HFFc6 (cell line): ENCODE data around the gene KIF3C. TPM values are rescaled to one million over a fixed set of nuclear protein-coding genes. Genes with fewer than 3 reads are reported as not detected.

Experiments used
- DNase-seq: peaks from one replicate; pipeline ENCODE4 v3.0.0-alpha.2; 2018
- H3K27ac Mint-ChIP-seq: 2 replicates; pipeline ENCODE4 v1.8.0; 2020; ENCODE audit warnings: mild to moderate bottlenecking, mixed read lengths
- H3K27me3 Mint-ChIP-seq: 2 replicates; pipeline ENCODE4 v1.8.0; 2021; ENCODE audit warnings: mild to moderate bottlenecking, moderate library complexity, mixed read lengths; ENCODE audit not compliant: insufficient read depth
- H3K36me3 Mint-ChIP-seq: 2 replicates; pipeline ENCODE4 v1.8.0; 2021; ENCODE audit warnings: low read depth, mixed read lengths
- H3K4me1 Mint-ChIP-seq: 2 replicates; pipeline ENCODE4 v1.8.0; 2020; ENCODE audit warnings: low read depth, mixed read lengths
- H3K4me3 Mint-ChIP-seq: 2 replicates; pipeline ENCODE4 v1.8.0; 2020; ENCODE audit warnings: mild to moderate bottlenecking, moderate library complexity, mixed read lengths
- H3K9me3 Mint-ChIP-seq: 2 replicates; pipeline ENCODE4 v1.8.0; 2020; ENCODE audit warnings: mild to moderate bottlenecking, mixed read lengths
- CTCF ChIP-seq: fragments of 200-600 bp; sonication (generic); IDR thresholded peaks from 2 replicates; pipeline ENCODE4 v1.5.0; 2021; ENCODE audit warnings: antibody characterized with exemption, mild to moderate bottlenecking
- total RNA-seq, 6 experiments: library from RNA; stranded (reverse); fragmentation: NEBNext Ultra II Directional; extraction: Animal tissue kit (Norgen Biotek cat#: 25700); gene quantifications; 2 replicates in 1 of 6; 3 replicates in 5 of 6; pipeline ENCODE4 v1.2.3, GENCODE V29; 2021

KIF3C gene
- total RNA-seq, 6 experiments from 2014 or later: 18.0 to 21.1 (median 19.7) TPM

DNA sequence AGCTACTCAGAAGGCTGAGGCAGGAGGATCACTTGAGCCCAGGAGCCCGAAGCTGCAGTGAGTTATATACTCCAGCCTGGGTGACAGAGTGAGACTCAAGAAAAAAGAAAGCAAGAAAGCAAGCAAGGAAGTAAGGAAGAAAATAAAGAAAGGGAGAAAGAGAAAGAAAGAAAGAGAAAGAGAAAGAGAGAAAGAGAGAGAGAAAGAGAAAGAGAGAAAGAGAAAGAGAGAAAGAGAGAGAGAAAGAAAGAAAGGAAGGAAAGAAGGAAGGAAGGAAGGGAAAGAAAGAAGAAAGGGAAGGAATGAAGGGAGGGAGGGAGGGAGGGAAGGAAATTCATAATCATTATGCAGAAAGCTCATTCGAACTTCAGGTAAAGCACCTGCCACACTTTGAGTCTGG lies 33.9 kb downstream of the KIF3C start:
- TF ChIP-seq CTCF: no peak
- H3K27ac Mint-ChIP-seq: no peak overlapping the region
- no peaks in the 10 kb centered on the region; the same call in 1 of the 2 replicates for H3K27me3 Mint-ChIP-seq
- H3K36me3 Mint-ChIP-seq: no peaks in the 10 kb centered on the region
- H3K4me3 Mint-ChIP-seq: no peak overlapping the region
- no peaks in the 10 kb centered on the region for H3K9me3 Mint-ChIP-seq
- DNase-seq: no peak
- H3K4me1 Mint-ChIP-seq: no peaks in the 10 kb centered on the region

DNA sequence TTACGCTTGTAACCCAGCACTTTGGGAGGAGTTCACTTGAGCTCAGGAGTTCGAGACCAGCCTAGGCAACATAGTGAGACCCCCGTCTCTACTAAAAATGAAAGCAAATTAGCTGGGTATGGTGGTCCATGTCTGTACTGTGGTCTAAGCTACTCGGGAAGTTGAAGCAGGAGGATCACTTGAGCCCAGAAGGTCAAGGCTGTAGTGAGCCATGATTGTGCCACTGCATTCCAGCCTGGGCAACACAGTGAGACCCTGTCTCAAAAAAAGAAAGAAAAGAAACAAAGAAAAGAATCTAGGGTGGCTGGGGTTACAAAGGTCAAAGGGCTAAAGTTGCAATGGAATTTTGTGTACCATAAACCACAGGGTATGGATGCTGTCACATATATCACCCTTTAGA lies 41.3 kb downstream of the KIF3C start:
- no peak for TF ChIP-seq CTCF
- peaks cover 7% of the 10 kb centered on the region for H3K4me1 Mint-ChIP-seq
- no peaks in the 10 kb centered on the region for H3K36me3 Mint-ChIP-seq
- DNase-seq: no peak
- H3K4me3 Mint-ChIP-seq: no peak overlapping the region
- H3K27ac Mint-ChIP-seq: no peak overlapping the region
- no peaks in the 10 kb centered on the region for H3K9me3 Mint-ChIP-seq
- H3K27me3 Mint-ChIP-seq: no peaks in the 10 kb centered on the region; the same call in 1 of the 2 replicates

DNA sequence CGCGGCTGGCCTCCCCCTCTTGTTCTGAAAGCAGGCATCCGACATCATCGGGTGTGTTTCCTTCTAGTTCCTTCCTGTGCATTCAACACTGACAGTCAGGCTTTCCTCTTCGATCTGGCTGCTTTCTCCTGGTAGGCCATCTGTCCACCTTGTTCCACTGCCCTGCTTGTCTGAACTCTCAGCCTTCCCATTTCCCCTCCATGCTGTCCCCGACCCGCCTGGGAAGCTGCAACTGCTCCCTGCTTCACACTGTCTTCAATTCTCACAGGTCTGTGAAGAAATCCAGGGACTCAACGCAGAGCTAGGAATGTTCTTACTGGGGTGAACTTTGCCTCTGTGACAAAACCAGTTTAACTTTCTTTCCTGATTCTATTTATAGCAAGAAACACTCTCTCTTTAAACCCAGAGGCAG lies 43.0 kb downstream of the KIF3C start:
- Mint-ChIP-seq H3K9me3 (no peaks in the 10 kb centered on the region), H3K4me3 (no peak overlapping the region), H3K36me3 (no peaks in the 10 kb centered on the region), H3K4me1 (peaks cover 7% of the 10 kb centered on the region), H3K27ac (no peak overlapping the region), H3K27me3 (no peaks in the 10 kb centered on the region; the same call in 1 of the 2 replicates)
- no peak for DNase-seq
- no peak for TF ChIP-seq CTCF

GRCh38 chr2:25938345-25938744 lies 44.0 kb downstream of the KIF3C start:
- Mint-ChIP-seq H3K4me3 (no peak overlapping the region), H3K36me3 (no peaks in the 10 kb centered on the region), H3K9me3 (no peaks in the 10 kb centered on the region), H3K27me3 (no peaks in the 10 kb centered on the region; the same call in 1 of the 2 replicates), H3K4me1 (peaks cover 7% of the 10 kb centered on the region), H3K27ac (no peak overlapping the region)
- DNase-seq: no peak
- TF ChIP-seq CTCF: no peak

DNA sequence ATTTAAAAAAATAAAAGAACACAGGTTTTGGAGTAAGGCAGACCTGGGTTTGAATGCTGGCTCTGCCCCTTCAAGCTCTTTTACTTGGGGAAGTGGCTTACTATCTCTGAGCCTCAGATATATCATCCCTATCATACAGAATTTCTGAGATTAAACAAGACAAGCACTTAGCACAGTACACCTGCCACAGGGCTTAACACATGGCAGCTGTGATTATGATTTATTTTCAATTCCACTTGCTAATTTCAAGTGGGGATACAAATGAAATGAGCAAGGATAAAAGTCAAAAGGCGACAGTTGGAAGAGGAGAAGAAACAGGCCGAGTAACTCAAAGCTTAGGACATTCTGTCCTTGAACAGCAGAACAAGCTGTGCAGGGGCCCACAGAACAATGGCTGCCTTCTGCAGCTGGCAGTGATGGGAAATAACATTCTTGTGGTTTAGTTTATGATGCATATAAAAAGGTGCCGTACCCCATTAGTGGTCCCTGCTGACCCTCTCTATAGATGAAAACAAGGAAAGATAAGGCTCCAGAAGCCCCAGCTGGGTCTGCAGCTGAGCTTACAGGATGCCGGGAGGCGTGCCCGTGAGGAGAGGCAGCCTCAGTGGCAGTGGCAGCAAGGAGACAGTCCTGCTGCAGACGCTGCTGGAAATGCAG lies 45.3 kb downstream of the KIF3C start:
- no peaks in the 10 kb centered on the region for H3K9me3 Mint-ChIP-seq
- H3K4me1 Mint-ChIP-seq: peaks cover 7% of the 10 kb centered on the region
- no peak overlapping the region for H3K4me3 Mint-ChIP-seq
- TF ChIP-seq CTCF: no peak
- H3K27ac Mint-ChIP-seq: no peak overlapping the region
- no peak for DNase-seq
- H3K36me3 Mint-ChIP-seq: no peaks in the 10 kb centered on the region
- H3K27me3 Mint-ChIP-seq: no peaks in the 10 kb centered on the region; the same call in 1 of the 2 replicates
